NCI-H446 (cell line): ENCODE results near the gene PEX10.
A peak's percentile ranks its signal among the peaks of the same experiment; 100 is the strongest.

ENCODE experiments used
- DNase-seq, 2 experiments: peaks; one replicate each; lab custom pipeline; 2025; lab: John Stamatoyannopoulos, UW

PEX10 gene

DNA sequence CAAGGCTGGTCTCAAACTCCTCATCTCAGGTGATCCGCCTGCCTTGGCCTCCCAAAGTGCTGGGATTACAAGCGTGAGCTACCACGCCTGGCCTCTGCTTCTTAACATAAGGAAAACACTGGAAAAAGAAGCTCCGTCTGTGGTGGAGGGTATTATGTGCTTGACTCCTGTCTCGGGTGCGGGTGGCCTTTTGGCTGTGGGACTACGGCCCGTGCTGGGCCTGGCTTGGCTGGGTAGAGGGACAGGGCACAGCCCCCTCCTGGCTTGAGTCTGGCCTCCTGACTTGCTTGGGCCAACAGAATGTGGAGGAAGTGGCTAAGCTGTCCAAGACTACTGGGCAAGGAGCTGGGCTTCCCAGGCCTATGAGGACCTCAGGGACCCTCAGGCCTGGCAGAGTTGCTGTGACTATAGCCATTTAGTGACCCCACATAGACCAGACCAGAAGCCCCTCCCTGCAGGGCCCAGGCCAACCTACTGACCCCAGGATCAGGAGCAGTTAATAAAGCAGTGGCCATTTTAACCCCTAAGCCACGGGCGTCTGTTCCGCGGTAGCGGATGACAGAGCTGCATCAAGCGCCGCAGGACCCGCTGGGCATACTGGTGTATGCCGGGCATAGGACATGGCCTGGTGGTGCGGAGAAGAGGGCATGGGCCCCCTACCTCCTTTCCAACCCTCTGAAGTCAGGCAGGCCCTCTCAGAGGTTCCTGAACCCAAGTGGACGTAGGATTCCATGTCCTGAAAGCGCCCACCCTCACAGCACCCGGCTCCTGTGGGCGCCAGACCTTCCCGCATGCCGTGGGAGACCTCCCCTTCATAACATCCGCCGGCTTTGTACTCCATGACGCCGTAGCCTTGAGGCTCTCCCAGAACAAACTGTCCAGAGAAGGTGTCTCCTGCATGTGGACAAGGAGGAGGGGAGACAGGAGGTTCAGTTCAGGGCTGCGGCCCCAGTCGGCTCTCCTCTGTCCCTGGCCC is 25.4 kb downstream of the PEX10 start:
- DNase-seq: no peak

DNA sequence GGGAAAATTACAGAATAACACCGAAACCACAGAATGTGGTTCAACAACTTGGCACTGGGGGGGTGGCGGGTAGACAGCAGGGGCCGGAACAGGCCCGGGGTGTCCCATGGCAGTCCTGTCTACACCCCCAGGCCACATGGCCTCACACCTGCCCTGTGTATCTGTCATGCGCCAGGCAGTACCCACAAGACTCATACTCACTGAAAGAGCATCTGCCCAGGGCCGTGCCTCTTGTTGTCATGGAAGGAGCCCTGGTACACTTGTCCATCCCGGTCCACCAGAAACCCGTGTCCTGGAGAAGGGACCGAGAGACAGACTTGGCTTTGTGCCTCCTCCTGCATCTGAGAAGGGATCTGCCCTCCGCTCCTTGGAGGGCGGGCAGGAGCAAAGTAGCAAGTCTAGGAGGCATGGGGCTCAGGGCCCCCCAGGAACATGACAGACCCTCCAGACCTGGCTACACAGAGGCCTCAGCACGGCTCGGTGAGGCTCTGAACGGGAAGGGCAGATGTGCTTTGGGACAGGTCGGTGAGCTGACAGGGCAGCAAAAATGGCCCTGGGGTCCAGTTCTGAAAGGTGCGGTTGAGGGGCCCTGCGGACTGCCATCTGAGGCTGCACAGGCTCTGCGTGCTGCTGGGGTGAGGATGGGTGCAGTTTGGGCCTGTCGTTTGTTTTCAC is 26.6 kb downstream of the PEX10 start:
- DNase-seq: no peak

DNA sequence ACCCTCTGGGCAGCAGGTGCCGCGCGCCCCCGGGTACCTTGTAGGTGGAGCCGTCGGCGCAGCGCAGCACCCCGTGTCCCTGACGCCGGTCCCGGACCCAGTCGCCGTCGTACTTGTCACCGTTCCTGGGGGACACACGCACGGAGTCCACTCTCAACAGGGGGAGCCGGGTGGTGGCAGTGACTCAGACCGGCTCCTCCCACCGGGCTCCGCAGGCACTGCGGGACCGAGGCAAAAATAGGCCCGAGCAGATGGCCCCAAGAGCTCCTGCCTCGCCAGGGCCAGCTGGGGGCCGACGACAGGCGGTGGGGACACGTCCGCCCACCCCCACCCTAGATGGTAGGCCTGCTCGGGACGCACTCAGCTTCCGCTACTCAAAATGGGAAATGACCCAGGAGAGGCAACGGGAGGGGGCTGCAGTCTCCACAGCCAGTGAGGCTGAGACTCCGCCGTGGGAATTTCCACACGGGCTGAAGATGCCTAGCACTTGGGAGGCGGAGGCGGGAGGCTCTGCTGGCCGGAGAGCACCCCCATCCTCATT is 27.4 kb downstream of the PEX10 start:
- DNase-seq: peak in 1 of 2 experiments; percentile 32

DNA sequence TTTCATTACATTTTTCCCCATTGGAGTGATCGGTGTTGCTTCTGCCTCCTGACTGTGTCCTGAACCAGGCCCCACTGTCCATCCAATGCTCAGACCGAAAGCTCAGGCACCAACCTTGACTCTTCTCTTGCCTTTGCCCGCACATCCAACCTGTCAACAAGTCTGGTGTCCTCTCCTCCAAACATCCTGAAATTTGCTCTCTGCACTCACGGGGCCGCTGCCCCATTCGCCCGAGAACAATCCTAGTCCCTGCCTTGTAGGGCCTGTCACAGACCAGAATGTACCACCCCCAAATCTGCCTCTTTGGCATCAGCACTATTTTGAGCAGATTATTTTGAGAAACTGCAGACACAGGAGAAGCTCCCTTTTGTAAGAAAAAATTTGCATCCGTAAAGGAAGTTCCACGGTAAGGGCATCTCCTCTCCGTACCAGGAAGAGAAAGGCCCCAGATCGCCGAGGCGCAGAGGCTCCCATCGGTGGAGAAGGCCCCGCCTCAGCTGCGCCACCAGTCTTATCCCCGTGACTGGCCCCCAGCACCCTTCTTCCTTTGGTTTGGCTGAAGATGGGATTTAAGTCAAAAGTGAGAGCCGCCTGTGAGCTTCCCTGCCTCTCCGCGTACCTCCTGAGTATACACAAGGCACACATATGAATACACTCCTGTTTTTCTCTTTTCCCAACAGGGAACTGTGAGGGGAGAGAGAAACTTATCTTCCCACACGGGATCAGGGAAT is 28.1 kb downstream of the PEX10 start:
- no peak for DNase-seq

DNA sequence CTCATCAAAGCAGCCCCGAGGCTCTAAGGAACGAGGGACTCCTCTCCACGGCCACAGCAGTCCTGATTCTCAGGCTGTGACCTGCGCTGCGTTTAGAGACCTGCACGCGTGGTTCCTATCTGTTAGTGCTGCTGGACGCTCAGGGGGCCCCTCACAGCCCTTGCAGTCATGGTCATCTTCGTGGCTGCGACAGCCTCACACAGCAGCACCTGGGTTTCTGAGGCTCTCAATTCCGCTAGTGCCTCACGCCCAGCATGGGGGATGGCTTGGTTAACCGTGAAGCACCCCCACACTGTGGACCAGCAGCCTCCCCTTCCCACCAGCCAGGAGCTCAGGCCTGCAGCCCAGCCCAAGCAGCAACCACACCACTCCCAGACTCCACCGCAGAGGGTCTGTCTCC is 28.8 kb downstream of the PEX10 start:
- no peak for DNase-seq

DNA sequence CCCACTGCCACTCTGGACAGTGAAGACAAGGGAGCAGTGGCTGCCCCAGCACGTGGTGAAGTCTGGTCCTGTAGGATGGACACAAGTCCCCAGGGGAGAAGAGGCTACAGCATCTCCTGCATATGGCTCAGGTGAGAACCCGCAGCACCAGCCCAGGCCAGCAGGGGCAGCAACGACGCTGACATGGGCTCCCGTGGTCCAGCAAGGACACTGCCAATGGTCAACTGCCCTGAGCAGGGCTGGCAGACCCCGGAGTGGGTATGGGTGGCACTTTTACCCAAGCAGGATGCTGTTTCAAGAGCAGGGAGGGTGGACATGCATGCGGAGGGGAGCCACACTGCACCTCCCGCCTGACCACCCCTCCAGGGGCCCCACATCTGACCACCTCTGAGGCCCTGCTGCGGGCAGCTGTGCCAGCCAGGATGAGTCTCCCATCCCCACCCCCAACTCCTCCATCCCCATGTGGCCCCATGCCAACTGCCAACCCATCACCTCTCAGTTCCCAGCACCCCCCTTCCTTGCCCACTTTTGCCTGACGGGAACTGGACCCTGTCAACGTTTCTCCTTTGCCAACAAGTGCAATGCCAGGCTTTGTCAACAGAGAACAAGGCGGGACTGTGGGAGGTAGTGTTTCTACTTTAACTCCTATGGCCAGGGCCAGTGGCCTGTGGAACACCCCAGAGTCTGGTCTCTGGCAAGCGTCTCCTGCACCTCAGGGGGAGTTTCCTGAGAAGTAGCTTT is 29.6 kb downstream of the PEX10 start:
- DNase-seq: no peak

DNA sequence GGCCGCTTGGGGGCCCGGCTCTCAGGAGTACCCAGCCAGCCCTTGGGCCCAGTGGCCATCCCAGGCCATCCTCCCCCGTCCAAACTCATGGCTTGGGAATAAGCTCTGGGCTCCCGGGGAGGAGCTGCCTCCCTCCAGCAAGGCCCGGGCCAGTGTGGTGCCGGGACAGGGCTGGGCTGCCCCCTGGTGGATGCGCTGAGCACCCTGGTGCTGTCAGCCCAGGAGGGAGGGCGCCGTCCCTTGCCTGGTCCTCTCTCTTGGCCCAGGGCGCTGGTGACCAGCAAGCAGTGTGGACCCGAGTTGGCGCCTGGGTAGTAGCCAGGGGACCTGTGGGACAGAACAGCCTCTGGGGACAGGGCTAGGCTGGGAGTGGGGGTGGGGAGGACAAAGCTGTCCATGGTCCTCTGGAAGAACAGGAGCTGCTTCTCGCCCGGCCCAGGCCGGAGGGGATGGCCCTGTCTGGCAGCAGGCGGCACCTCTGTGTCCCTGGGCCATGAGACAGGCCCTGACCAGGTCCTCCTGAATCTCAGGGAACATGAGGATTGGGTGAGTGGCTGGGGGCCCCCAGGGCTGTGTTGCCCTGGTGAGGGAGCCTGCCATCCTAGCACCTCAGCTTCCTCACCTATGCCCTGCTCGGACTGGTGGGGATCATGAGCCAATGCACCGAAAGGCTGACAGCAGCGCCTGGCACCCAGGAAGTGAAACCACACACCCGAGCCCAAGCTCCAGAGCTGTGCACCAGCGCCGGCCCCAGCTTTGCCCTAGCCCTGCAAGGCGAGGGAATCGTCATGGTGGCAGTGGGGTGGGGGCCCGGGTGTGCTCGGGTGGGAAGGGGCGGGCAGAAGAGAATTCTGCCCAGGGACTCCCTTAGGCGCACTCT is 30.4 kb downstream of the PEX10 start:
- DNase-seq: peak; percentile 64 to 82

DNA sequence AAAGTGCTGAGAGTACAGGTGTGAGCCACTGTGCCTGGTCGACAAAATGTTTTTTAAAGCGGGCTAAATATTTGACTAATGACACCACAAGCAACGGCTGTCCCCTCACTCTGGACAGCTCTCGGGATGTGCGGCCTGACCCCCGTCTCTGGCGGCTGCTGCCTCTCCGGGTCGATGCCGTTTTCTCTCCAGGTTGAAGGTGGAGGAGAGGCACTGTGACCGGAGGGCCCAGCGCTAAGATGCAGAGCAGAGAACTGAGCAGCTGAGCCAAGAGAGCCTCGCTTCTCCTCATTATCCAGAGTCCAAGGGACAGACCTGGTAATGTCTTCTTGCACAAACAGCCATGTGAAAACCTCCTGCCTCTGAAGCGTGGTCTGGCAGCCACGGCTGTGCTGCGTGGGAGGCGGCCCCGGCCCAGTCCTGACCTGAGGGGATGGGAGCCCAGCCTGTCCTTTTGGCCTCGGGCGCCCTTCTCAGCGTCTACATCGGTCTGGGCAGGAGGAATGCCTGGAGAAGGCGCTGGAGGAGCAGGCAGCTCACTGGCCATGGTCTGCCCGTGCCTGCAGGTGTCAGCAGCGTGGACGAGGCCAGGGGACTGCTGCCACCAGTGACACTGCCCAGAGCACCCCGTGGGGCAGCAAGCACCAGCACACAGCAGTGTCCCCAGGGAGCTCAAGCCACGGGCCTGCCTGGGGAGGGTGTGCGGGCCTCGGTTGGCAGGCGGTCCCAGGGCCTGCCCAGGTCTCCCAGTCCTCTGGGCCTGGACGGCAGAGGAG is 31.4 kb downstream of the PEX10 start:
- no peak for DNase-seq

DNA sequence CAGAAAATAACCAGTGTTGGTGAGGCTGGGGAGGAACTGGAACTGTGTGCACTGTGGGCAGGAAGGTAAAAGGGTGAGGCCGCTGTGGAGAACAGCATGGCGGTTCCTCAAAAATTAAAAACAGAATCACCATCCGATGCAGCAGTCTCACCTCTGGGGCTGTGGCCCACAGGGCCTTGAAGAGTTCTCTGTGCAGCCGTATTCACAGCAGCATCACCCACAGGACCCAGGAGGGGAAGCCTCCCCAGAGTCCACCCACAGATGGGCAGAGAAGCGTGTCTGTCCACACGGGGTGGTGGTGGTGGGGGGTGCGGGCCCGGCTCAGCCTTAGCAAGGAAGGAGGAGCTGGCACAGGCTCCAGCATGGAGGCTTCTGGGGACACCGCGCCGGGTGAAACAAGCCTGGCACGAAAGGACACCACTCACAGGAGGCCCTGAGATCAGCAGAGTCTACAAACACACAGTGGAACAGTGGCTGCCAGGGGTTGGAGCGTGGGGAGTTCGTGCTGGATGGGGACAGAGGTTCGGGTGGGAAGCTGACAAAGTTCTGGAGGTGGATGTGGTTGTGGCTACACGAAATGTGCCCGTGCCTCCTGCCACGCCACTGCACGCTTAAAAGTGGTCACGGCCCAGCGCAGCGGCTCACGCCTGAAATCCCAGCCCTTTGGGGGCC is 32.5 kb downstream of the PEX10 start:
- no peak for DNase-seq

DNA sequence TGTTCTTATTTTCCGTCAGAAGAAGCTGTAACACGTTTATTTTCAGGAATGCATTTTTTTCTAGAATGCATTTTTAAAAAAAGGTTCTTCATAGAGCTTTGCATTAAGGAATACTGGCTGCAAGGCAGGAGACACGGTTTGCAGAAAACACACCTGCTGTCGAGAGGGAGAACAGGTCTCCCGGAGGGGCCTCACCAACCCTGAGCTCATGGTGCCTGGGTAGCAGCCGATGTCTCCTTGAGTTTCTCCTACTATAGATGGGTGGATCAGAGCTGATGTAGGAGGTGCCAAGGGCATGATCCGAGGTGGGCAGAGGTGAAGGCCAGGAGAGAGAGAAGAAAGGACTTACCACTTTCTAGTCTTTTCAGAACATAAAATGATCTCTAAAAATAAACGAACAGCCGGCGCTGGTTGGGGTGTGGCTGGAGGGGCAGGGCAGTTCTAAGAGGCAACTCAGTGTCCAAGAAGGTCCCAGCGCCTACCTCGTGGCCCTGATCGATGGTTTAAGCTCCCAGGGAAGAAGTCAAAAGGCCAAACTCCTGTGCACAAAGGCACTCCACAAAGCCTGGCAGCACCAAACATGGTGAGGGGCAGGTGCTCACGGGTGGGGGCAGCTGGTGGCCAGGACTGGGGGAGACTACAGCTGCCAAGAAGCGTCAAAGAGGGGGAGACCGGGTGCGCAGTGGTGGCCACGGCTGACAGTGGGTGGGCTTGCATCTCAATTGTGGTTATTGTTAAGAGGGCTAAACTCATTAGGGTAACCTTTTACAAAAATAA is 33.2 kb downstream of the PEX10 start:
- no peak for DNase-seq

DNA sequence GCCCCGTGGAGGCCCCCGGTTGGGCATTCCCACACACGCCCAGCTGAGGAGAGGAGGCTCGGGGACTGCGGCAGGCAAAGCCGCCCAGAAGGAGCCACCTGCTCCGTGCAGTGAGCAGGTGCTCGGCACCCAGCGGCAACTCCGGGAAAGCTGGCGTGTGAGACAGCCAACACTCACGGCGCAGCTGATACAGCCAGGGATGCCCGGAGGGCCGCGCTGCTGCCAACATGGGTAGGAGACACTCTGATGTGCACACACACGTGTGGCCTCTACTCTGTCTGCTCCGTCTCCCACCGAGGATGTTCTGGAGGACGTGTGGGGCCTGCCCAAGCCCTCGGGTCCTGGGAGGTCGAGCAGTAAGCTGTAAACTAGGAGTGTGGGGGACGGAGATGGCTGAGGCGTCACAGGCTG is 33.9 kb downstream of the PEX10 start:
- no peak for DNase-seq

DNA sequence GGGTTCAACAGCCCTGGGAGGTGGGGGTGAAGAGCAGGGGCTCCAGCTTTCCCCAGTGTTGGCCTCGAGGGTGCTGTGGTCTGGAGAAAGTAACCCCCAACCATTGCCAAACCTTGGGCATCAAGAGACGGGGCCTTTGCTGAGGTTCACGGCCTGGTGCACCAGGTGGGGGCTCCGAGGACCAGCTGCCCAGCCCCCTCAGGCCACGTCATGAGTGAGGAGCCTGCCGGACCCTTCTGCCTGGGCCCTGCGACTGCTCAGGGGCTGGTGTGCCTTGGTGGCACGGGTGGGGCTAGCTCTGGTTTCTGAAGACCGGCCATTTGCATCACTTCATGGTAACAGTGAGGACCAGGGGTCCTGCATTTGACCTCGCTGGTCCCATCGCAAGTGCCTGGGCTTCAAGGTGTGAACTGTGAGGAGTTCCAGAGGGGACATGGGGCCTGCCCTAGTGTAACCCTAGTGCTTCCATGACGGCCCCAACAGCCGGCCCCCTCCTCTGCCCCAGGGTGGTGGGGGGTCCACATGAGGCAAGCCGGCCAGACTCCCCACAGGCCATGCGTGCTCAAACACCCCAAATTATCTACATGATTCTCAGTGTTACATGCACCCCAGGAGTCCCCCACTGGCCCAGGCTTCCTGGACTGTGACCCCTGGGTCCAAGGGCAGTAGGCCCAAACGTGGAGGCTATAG is 34.5 kb downstream of the PEX10 start:
- DNase-seq: no peak

DNA sequence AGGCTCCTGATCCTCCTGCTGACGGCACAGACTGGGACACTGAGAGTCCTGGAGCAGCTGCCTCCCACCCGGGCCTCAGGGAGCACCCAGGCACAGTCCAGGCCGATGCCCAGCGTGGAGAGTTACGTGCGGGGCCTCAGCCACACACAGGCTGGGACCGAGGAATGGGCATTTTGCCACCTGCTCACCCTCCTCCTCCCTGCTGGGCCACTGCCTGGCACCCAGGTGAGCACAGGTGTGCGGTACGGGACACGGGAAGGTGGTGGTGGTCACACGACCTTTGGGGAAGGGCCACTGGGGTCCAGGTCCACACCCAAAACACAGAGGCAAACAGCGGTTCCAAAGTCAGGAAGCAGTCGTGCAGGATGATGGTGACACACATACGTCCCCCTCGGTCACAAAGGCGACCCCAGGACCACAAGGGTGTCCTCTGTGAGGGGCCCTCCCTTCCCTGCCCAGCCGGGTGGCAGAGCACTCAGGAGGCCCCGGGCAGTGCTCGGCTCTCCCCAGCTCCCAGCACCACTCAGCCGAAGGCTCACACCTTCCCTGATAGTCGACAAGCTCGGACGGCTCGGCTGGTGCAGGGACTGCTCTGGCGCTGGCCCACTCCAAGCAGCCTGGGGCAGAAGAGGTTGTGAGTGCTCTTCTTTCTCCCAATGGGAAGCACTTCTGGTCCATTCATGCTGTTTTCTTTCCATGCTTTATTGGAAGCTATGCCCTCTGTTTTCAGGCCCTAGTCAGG is 35.3 kb downstream of the PEX10 start:
- no peak for DNase-seq

DNA sequence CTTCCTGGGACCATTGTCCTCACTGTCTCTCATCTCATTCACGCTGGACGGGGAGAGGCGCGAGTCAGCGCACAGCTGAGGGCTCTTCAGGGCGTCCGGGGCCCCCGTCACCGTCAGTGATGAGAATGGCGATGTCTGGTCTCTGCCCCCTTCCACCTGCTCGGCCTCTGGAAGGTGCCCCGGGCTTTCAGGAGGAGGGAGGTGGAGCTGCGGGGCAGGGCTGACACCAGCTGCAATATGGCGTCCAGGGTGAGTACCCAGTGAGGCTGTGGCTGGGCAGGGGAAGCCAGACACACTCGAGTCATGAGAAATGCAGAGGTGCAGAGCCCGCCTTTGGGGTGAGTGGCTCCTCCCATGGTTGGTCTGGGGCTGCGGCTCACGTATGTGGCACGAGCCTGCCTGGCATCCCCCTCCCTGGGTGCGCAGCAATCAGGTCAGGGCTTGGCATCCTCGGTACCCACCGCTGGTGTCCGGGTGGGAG is 36.1 kb downstream of the PEX10 start:
- no peak for DNase-seq

DNA sequence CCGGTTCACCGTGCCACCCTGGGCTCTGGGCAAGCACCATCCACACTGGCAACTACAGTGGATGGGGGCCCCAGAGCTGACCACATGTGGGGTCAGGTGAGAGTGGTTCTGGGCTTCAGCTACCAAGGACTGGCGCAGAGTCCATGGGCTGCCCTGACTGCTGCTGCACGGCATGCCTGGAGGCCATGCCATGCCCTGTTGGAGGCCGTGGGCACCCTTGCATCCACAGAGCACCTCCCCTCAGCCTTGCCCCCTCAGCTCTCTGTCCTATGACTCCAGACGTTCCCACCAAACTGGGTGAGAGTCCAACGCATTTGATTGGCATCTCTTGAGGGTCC is 36.5 kb downstream of the PEX10 start:
- no peak for DNase-seq

DNA sequence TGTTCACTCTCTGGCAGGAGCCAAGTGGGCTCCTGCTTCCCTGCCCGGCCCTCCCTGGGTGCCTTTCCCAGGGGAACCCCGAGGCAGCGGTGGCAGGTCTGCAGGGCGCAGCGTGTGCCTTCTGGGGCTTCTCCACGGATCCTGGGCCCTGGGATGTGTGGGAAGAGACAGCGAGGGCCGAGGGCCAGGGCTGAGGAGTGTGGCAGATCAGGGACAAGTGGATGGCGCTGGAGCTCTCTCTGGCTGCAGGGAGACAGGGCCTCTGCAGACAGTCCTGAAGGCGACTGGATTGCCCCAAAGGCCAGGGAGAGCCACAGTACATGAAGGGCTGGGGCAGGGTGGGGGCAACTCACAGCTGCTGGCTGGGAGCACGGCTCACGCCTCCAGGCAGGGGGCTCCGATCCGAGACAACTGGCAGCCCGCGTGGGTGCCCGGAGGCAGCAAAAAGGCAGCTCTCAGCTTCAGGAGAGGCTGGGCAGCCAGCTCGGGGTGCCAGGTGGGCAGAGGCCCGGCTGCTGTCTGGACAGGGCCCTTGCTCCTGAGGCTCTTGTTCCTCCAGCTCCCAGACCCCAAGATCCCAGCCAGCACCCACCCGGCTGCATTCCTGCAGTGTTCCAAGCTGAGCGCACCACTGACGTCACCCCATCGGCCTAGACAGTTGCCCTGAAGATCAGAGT is 37.0 kb downstream of the PEX10 start:
- no peak for DNase-seq
